ENCODE results near the gene CCT6A.
"Not testable (repeated sequence)": the region's sequence is repeated elsewhere in the genome, so short reads cannot be mapped to it uniquely, and the experiment has no call there.

Gene CCT6A

GRCh38 chr7:56104138-56104537 is 52.6 kb downstream of the CCT6A start:
- not testable (repeated sequence) for DNase-seq

DNA sequence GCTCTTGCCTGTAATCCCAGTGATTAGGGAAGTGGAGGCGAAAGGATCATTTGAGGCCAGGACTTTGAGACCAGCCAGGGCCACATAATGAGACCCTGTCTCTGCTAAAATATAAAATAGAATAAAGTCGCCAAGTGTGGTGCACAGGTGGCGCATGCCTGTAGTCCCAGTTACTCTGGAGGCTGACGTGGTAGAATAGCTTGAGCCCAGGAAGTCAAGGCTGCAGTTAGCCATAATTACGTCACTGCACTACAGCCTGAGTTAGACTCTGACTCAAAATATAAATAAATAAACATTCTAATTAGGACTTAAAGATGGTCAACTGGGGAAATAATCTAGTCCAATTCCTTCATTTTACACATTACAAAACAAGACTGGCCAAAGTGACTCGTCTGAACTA is 53.9 kb downstream of the CCT6A start:
- DNase-seq = peak; percentile 69

DNA sequence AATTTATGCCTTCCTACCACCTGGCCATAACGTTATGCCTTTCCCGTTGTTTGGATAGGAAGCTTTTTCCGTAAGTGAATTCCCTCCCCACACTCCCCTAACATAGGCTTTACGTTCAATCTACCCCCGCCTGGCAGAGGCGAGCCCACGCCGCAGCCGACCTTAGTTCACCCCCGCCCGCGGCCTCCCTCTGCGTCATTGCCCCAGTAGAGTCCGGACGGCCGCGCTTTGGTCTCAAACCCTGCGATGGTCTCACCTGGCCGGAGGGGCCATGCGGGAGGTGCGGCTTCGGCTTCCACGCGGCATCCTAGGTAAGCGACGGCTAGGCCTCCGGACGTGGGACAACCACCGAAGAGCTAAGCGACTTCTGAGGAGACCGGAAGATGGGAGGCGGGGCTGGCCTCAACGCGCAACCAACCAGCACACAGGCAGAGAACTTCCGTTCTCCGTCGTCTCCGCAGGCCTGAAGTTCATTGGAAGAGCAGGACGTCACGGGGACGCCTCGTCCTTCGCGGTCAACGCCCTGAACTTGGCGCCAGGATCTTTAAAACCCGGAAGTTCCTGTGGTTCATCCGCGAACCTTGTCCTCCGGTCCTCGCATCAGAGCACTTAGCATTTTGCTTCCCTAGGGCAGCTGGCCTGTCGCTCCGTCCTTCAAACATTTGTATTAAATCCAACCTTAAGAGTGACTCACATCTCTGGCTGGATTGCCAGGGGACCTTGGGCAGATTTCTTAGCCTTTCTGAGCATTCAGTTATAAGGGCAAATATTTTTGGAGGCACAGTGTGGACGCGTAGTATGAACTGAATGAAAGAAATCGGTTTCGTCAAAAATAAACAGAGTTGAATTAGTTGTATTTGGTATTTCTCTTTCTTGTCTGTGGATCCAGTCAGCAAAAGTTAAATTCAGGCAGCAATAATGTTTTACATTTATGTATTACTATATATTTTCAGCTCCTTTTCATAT is 54.8 kb downstream of the CCT6A start, which contains the start of gene CHCHD2:
Gene CHCHD2, minus strand, starts transcription at position 369 of the 966 bp plus-strand sequence. Its CDS starts 63 bp downstream, at position 306.
- DNase-seq = peak; percentile 97

DNA sequence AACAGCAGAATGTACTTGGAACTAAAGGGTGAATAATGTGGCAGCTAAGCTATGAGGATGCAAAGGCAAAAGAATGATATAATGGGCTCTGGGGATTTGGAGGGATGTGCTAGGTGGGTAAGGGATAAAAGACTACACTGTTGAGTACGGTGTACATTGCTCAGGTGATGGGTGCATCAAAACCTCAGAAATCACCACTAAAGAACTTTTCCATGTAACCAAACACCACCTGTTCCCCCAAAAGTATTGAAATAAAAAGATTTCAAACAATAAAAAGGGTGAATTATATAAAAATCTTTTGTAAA is 56.3 kb downstream of the CCT6A start:
- DNase-seq = no peak

DNA sequence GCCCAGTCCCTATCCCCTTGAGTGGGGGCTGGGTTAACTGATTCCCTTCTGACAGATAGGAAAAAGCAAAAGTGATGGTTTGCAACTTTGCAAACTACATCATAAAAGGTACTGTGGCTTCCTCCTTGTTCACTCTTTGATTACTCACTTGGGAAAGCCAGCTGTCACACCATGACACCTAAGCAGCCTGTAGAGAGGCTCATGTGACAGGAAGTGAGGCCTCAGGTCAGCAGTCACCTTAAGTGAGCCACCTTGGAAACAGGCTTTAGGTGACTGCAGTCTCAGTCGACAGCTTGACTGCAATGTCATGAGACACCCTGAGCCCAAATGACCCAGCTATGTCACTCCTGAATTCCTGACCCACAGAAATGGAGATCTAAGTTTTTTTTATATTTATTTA is 59.0 kb downstream of the CCT6A start:
- no peak for DNase-seq

DNA sequence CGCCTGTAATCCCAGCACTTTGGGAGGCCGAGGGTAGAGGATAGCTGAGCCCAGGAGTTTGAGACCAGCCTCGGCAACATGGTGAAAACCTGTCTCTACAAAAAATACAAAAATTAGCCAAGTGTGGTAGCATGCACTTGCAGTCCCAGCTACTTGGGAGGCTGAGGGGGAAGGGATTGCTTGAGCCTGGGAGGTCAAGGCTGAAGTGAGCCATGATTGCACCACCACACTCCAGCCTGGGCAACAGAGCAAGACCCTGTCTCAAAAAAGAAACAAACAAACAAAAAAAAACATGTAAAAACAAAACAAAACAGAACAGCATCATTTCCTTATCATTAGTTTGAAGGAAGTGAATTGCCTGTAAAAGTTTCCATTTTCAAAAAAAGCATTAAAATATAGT is 60.7 kb downstream of the CCT6A start:
- not testable (repeated sequence) for DNase-seq

Measured in activated effector memory CD4-positive, alpha-beta T cell treated with anti-CD3 and anti-CD28 coated beads, Interleukin-2, amount 50 U/mL, for 16 hours (primary cell).